NAMALWA (cell line): Measurements from ENCODE around the gene MRC2.

Source experiments
- DNase-seq: peaks from one replicate; pipeline ENCODE4 v3.0.0-alpha.2; 2015; ENCODE audit warnings: low spot score

MRC2 gene

GRCh38 chr17:62703261-62703775, 75.8 kb downstream of the MRC2 start:
- no peak for DNase-seq

GRCh38 chr17:62703776-62704380, 76.4 kb downstream of the MRC2 start:
- peak; percentile 59 for DNase-seq

- peak; percentile 17 for DNase-seq
Measured at GRCh38 chr17:62704381-62704971, 77.0 kb downstream of the MRC2 start.

DNA sequence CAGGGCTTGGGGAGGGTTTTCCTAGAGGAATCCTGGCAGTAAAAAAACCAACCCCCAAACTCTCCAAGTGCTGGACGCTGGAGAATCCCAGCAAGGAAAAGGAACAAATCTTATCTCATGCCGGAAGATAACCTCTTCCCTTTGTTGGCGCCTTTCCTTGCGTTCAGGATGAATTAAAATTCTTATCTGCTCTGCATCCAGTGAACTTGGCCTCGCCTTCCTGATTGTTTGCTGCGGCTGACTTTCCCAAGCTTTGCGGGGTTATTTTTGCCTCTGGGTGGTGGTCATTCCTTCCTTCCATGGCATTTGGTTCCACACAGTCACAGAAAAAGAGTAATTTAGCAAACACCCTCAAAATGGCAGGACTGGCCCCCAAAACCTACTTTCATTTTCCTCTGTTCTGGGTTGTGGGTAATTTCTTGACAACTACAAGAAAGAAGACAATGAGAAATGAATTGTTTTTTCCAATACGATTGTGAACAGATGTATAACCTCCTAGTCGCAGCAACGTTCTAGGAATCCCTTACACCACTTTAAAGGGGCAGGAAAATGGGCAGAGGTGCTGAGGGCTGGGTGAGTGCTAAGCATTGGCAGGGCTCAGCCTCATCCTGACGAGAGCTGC, 77.8 kb downstream of the MRC2 start:
- DNase-seq = no peak

DNA sequence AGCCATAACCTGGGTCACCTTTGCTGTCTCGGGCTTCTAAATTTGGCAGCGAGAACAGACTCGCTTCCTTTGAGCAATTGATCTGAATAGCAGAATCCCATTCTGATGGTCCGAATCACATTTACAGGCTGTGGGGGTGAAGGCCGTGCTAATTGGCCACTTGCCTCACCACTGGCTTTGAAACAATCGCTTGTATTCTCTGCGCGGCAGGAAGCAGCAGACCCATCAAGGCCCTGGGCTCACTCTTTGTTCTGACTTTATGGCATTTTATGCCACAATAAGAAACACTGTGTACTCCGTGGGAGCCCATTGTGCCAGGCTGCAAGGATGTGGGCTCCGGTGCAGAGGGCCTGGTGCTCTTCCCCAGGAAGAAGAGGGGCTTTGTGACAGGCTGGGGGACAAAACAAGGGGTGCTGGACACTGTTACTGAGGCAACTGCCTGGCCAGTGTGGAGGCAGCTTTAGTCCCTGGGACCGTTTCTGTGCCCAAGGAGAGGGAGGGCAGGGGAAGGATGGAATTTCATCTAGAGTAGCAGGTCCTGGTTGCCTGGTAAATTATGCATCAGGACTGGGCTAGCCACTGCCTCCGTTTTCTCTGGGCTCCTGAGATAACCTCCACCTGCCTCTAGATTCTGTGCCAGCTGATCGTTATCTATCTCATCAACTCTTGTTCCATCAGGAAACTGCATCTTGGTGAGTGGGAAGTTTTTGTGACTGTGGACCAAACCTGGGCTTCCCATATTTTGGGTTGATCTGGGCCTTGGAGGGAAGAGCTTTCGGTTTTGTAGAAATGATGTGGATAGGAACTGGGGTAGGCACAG, 78.5 kb downstream of the MRC2 start:
- no peak for DNase-seq

DNA sequence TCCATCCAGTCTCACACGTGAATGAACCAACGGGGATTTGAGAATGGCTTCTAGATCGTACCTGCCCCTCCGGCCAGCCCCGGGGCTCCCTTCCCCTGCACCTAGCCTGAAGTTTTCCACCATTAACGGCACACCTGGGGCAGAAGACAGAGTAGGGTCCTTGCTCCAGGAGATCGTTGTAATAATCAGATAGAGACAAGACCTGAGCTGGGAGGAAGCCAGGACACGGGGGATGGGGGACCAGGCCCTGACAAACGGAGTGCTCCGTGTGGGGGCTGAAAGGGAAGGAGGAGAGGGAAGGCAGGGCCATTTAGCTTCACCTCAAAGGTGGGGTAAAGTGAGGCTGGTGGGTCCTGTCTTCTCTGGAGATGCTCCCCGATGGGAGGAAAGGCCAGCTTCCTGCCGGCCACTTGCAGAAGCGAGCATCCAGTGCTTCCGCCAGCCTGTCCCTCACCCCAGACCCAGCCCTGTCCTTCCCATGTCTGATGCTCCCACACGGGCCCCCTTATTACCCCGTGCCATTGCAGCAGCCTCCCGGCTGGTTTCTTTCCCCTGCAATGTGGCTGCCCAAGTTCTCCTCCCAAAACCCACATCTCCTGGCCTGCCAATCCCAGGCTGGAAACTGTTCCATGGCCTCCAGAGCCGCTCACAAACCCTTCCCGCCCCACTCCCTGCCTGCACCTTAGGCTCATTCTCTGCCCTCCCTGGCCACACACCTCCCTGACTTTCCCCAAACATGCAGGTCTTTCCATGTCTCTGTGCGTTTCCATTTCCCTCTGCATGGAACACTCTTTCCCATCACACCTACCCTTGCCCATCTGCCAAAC, 79.3 kb downstream of the MRC2 start:
- DNase-seq = no peak

- DNase-seq = no peak
Measured at GRCh38 chr17:62707425-62707739, 79.9 kb downstream of the MRC2 start.

DNA sequence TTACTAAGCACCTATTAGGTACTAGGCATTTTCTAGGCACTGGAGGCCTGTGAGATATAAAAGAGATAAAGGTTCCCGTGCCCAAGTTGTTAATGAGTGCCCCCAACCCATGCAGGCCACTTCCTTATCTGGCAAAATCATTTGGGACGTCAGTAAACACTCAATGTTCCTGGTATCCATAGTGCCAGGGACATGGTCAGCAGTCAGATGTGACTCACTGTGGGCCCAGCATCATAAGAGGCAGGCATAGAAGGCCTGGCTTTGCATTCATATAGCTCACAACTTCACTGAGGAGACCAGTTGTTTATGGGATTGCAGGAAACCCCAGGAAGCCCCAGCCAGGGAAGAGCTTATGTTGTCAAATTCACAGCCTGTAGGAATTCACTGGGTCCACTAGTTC, 81.1 kb downstream of the MRC2 start:
- no peak for DNase-seq

DNA sequence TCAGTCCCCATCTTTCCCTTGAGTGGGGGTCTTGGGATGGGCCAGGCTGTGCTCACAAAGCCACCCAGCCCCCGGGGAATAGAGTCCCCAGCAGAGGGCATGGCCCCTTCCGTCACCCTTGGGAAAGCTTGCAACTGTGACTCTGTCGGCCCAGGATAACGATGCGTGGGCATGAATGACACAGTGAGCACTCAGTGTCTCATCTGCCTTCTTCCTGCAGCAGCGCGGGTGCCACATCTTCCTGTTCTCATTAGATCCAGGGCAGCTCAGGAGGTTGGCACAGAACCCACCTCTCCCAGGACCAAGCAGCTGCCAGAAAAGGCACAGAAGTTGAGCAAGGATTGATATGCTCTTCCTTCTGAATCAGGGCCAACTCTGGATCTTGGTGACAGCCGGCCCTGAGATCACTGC, 84.7 kb downstream of the MRC2 start:
- no peak for DNase-seq

DNA sequence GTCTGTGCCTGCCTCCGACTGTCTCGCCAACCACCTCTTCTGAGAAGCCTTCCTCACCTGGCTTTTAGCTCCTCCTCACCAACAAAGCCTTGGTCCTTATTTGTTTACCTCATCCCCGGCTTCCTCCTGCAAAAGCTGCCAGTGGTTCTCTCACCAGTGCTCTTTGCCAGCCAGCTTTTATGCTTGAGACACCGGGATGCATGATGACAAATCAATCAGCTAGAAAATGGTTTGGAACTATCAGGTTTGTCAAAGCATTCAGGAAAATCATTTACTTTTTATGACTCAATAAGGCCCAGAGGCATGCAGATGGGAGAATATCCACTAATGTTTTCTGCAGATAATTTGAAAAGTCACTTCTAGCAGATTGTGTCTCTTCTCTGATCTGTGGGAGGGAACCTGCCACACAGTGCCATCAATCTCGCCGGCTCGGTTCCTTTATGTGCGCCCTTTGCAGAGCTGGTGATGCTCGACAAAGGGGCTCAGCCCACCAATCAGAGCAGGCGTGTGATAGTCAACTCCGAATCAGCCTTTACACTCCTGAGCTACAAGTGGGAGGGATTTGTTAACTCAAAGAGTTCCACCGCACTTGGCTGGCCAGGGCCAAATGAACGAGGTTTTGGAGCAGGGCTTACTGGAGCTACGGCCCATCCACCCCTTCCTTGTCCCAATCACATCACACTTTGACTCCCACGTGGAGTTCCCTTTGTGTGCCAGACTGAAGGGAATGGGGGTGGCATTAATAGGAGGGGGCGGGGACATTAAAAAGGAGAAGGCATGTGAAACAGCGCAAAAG, 85.8 kb downstream of the MRC2 start:
- DNase-seq = no peak

GRCh38 chr17:62714016-62714777, 86.7 kb downstream of the MRC2 start:
- no peak for DNase-seq

DNA sequence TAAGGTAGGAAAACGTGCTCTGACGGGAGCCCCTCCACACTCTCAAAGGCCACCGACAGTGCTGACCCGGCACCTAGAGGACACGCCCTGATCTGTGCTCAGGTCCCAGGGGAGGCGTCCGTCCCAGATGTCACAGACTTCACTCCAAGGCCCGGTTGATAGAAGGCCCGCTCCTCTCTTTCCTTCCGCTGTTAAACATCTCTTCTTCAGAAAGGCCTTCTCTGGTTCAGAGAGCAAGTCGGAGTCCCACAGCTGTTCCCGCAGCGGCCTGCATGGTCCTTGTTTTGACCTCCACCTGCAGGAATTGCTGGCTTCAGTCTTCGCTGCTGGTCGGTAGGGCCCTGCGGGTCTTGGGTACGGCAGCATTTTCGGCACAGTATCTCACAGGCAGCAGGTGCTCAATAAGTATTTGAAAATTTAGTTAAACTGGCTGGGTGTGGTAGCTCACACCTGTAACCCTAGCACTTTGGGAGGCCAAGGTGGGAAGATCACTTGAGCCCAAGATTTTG, 88.5 kb downstream of the MRC2 start:
- DNase-seq = no peak

GRCh38 chr17:62716834-62717588, 89.5 kb downstream of the MRC2 start:
- DNase-seq = no peak

- DNase-seq = no peak
Measured at GRCh38 chr17:62717589-62717855, 90.1 kb downstream of the MRC2 start.

DNA sequence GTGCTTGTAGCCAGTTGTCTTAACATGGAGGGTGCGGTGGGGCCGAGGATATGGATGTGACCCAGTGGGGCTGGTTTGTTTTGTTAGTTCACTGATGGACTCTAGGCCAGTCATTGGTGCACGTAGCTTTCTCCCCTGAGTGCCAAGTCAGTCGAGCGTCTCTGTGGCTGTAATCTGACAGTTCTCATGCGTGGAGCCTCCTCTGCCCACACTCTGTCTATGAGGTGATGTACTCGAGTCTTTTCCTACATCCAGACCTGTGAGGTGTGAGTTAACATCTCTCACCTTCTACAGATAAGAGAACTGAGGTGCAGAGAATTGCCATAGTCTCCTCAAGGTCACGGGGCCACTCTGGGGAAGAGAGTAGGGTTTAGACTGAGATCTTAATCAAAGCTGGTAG, 90.4 kb downstream of the MRC2 start:
- DNase-seq = no peak

DNA sequence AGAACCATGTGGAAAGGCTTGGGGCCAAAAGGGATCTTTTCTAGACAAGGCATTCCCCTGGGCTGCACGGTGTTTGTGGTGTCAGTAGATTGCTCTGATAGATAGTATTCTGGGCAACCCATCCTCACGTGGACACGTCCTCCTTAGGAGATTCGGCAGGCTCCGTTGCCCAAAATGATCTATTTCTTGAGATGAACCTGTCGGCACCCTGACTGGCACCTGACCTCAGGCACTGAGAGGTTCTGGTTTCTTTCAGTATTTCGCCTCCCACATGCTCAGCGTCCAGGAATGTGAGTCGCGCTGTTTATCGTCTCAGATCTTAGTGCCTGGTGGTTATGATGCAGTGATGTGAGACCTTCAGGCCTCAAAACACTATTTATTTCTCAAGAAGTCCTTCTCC, 91.0 kb downstream of the MRC2 start:
- DNase-seq = no peak

- no peak for DNase-seq
Measured at GRCh38 chr17:62719586-62719985, 92.1 kb downstream of the MRC2 start.

GRCh38 chr17:62720126-62720850, 92.8 kb downstream of the MRC2 start:
- peak; percentile 42 for DNase-seq

- DNase-seq = no peak
Measured at GRCh38 chr17:62722625-62723024, 95.2 kb downstream of the MRC2 start.
